ENCODE results near the gene SOD3. TPM values are rescaled to one million over a fixed set of nuclear protein-coding genes. Genes with fewer than 3 reads are reported as not detected.

The SOD3 gene
- total and polyA plus RNA-seq, 2 donors (not counting 1 experiment from before 2014, with no cell fraction given) = 19.6 to 34.8 TPM

- no peak overlapping the region for H3K4me2 ChIP-seq (ENCODE audit: extremely low read depth, insufficient read depth, low read length)
- H3K27me3 ChIP-seq (ENCODE audit: control insufficient read depth, insufficient read depth, low read length) = no peaks in the 10 kb centered on the region
- H3K36me3 ChIP-seq (ENCODE audit: control insufficient read depth, insufficient read depth, low read length) = no peaks in the 10 kb centered on the region
- DNase-seq (ENCODE audit: low read depth in 2 of 2) = no peak
- no peak for TF ChIP-seq EZH2 (IDR thresholded peaks at IDR 0.05; ENCODE audit: low read length, missing control alignments)
- TF ChIP-seq CTCF (conservative IDR thresholded peaks at IDR 0.05 in 1 of 2, IDR thresholded peaks at IDR 0.05 in 1 of 2; ENCODE audit: low read depth in 1 of 2, low read length in 2 of 2) = no peak
- no peak overlapping the region for H2AFZ ChIP-seq (ENCODE audit: low read length)
- no peak overlapping the region for H3K9ac ChIP-seq (ENCODE audit: insufficient read depth, low read length)
- no peak overlapping the region for H3K27ac ChIP-seq (ENCODE audit: insufficient read depth, low read length)
- H3K9me3 ChIP-seq (ENCODE audit: control insufficient read depth, insufficient read depth, low read depth, low read length) = no peaks in the 10 kb centered on the region
- no peak overlapping the region for H3K4me3 ChIP-seq (replicated peaks in 1 of 4; ENCODE audit: control extremely low read depth in 1 of 4, insufficient read depth in 1 of 4, low read depth in 3 of 4, low read length in 4 of 4)
- H3K79me2 ChIP-seq (ENCODE audit: control insufficient read depth, insufficient read depth, low read length) = no peaks in the 10 kb centered on the region
- no peaks in the 10 kb centered on the region for H4K20me1 ChIP-seq (ENCODE audit: control insufficient read depth, extremely low read depth, insufficient read depth, low read length)
- H3K4me1 ChIP-seq (ENCODE audit: control insufficient read depth, extremely low read depth, insufficient read depth, low read length) = no peaks in the 10 kb centered on the region
Observed at GRCh38 chr4:24842356-24842755, 47.0 kb downstream of the SOD3 start.

- Histone ChIP-seq H3K4me1 (ENCODE audit: control insufficient read depth, extremely low read depth, insufficient read depth, low read length) (no peaks in the 10 kb centered on the region), H2AFZ (ENCODE audit: low read length) (no peak overlapping the region), H3K36me3 (ENCODE audit: control insufficient read depth, insufficient read depth, low read length) (no peaks in the 10 kb centered on the region), H3K27ac (ENCODE audit: insufficient read depth, low read length) (no peak overlapping the region), H3K9me3 (ENCODE audit: control insufficient read depth, insufficient read depth, low read depth, low read length) (no peaks in the 10 kb centered on the region), H3K4me3 (replicated peaks in 1 of 4; ENCODE audit: control extremely low read depth in 1 of 4, insufficient read depth in 1 of 4, low read depth in 3 of 4, low read length in 4 of 4) (no peak overlapping the region), H3K27me3 (ENCODE audit: control insufficient read depth, insufficient read depth, low read length) (no peaks in the 10 kb centered on the region), H3K9ac (ENCODE audit: insufficient read depth, low read length) (no peak overlapping the region), H3K4me2 (ENCODE audit: extremely low read depth, insufficient read depth, low read length) (no peak overlapping the region), H4K20me1 (ENCODE audit: control insufficient read depth, extremely low read depth, insufficient read depth, low read length) (no peaks in the 10 kb centered on the region), H3K79me2 (ENCODE audit: control insufficient read depth, insufficient read depth, low read length) (no peaks in the 10 kb centered on the region)
- TF ChIP-seq EZH2 (IDR thresholded peaks at IDR 0.05; ENCODE audit: low read length, missing control alignments) (no peak), CTCF (conservative IDR thresholded peaks at IDR 0.05 in 1 of 2, IDR thresholded peaks at IDR 0.05 in 1 of 2; ENCODE audit: low read depth in 1 of 2, low read length in 2 of 2) (no peak)
- DNase-seq (ENCODE audit: low read depth in 2 of 2) = no peak
Observed at GRCh38 chr4:24843096-24843495, 47.7 kb downstream of the SOD3 start.

- Histone ChIP-seq H3K27me3 (ENCODE audit: control insufficient read depth, insufficient read depth, low read length) (no peaks in the 10 kb centered on the region), H2AFZ (ENCODE audit: low read length) (no peak overlapping the region), H4K20me1 (ENCODE audit: control insufficient read depth, extremely low read depth, insufficient read depth, low read length) (no peaks in the 10 kb centered on the region), H3K4me2 (ENCODE audit: extremely low read depth, insufficient read depth, low read length) (no peak overlapping the region), H3K79me2 (ENCODE audit: control insufficient read depth, insufficient read depth, low read length) (no peaks in the 10 kb centered on the region), H3K27ac (ENCODE audit: insufficient read depth, low read length) (no peak overlapping the region), H3K9ac (ENCODE audit: insufficient read depth, low read length) (no peak overlapping the region), H3K4me3 (replicated peaks in 1 of 4; ENCODE audit: control extremely low read depth in 1 of 4, insufficient read depth in 1 of 4, low read depth in 3 of 4, low read length in 4 of 4) (no peak overlapping the region), H3K4me1 (ENCODE audit: control insufficient read depth, extremely low read depth, insufficient read depth, low read length) (peaks cover under 1% of the 10 kb centered on the region), H3K9me3 (ENCODE audit: control insufficient read depth, insufficient read depth, low read depth, low read length) (no peaks in the 10 kb centered on the region), H3K36me3 (ENCODE audit: control insufficient read depth, insufficient read depth, low read length) (no peaks in the 10 kb centered on the region)
- TF ChIP-seq EZH2 (IDR thresholded peaks at IDR 0.05; ENCODE audit: low read length, missing control alignments) = no peak
- TF ChIP-seq CTCF (conservative IDR thresholded peaks at IDR 0.05 in 1 of 2, IDR thresholded peaks at IDR 0.05 in 1 of 2; ENCODE audit: low read depth in 1 of 2, low read length in 2 of 2) = no peak
- DNase-seq (ENCODE audit: low read depth in 2 of 2) = no peak
Observed at GRCh38 chr4:24845132-24845531, 49.8 kb downstream of the SOD3 start.
